Renal pelvis (tissue), 4 donors: ENCODE results near the gene MGMT. TPM values are rescaled to one million over a fixed set of nuclear protein-coding genes. Genes with fewer than 3 reads are reported as not detected.

Experiments
- DNase-seq: peaks from one replicate; pipeline ENCODE4 v3.0.0-alpha.2; 2013
- polyA plus RNA-seq, 3 donors: library from polyadenylated mRNA; unstranded; fragments of 120-200 nt; gene quantifications; one replicate each; pipeline ENCODE4 v1.2.1, GENCODE V29; 2013; ENCODE audit not compliant: insufficient read length in 3 of 3

MGMT gene
- polyA plus RNA-seq, 3 donors = 14.1 to 24.1 (median 21.3) TPM

DNA sequence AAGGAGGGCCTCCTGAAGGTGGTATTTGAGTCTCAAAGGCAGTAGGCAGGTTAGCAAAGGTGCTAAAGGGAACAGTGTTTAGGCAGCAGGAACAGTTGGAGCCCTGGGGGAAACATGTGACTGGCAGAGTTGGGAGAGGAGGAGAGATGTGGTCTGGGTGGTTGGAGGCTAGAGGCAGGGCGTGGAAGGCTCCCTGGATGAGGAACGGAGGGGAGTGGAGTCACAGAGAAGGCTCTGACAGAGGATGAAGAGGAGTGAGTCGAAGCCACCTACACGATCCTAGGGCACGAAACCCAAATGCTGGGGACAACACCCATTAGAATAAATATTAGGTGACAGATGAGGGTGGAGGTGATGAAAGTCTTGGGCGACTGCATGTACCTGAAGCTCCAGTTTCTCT lies 19.6 kb upstream of the MGMT start:
- DNase-seq = no peak

GRCh38 chr10:129448086-129448485 lies 19.0 kb upstream of the MGMT start:
- no peak for DNase-seq

GRCh38 chr10:129448539-129448938 lies 18.5 kb upstream of the MGMT start:
- no peak for DNase-seq

- no peak for DNase-seq
These were observed 17.1 kb upstream of the MGMT start for GRCh38 chr10:129449893-129450292.

DNA sequence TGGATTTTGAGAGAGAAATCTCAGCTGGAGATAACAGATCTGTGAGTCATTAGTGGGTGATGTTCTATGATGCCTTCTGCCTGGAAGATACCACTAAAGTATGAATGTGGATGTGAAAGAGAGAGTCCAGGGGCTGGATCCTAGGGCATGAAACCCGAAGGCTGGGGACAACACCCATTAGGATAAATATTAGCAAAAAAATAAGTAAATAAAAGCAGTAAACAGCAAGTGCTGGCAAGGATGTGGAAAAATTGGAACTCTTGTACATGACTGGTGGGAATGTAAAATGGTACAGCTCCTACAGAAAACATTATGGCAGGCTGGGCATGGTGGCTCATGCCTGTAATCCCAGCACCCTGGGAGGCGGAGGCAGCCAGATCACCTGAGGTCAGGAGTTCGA lies 16.6 kb upstream of the MGMT start:
- DNase-seq = no peak

DNA sequence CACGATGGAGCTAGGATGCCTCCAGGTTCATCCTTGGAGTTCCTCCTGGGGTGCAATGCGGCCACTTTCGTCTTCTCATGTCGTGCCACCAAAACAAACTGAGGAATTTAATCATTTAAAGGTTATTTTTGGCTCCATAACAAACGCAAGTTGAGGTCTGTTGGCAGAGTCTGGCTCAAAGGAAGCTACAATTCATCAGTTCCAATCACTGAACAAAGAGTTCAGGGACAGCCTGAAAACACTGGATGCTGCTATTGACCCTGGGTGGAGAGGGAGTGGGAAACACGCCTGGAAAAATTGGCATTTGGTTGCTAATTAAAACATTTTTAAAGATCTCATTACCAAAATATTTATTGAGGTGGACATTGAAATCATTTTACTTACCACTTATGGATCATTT lies 11.4 kb upstream of the MGMT start:
- no peak for DNase-seq

DNA sequence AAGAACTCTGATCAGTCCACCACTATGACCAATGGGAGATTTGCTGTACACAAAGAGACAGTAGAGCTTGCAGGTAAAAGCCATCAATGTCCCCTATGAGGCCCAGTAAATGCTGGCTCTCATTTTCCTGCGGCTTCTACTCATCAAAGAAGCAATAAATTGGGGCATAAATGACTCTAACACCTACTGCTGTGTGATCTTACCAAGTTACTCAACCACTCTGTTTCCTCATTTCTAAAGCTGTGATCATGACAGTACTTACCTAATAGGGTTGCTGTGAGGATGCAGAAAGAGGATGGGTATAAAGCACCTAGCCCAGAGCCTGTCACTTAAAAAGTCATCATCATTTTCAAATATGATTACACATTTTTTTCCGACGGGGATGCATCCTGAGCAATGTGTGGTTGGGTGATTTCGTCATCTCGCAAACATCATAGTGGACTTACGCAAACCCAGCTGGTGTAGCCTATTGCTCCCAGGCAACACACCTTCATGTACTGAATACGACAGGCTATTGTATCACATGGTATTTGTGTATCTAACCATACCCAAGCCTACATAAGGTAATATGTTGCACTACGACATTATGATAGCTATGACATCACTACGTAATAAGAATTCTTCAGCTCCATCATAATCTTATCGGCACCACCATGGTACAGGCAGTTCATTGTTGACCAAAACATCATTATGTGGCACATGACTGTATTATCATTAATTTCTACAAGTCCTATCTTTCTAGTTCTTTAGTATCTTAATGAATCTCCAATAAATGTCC lies 7.1 kb upstream of the MGMT start:
- DNase-seq = no peak

GRCh38 chr10:129462257-129462795 lies 4.7 kb upstream of the MGMT start:
- DNase-seq = no peak

GRCh38 chr10:129464251-129464650 lies 2.8 kb upstream of the MGMT start:
- DNase-seq = no peak

GRCh38 chr10:129465796-129466702 lies 992 bp upstream of the MGMT start:
- no peak for DNase-seq

- DNase-seq = peak; percentile 20
These were observed 471 bp downstream of the MGMT start for GRCh38 chr10:129467359-129468064.

DNA sequence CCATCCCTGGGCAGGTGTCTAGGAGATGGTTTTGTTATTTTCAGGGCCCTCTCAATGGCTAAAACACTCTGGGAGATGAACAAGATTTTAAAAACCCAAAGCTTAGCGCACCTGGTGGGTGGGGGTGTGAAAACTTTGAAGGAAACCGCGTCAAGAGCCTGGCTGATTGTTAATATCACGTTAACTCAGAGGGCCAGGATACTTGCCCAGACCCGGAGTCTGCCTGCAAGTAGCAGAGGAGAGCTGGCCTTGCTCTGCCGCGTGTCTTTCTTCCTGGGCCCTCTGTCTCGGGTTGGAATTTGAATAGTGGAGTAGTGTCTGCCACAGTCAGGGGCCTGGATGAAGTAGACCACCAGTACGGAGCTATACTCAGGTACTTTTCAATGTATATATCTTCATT lies 1.1 kb downstream of the MGMT start:
- no peak for DNase-seq

GRCh38 chr10:129470103-129470851 lies 3.2 kb downstream of the MGMT start:
- no peak for DNase-seq

GRCh38 chr10:129471447-129472175 lies 4.6 kb downstream of the MGMT start:
- no peak for DNase-seq

GRCh38 chr10:129472696-129473555 lies 5.9 kb downstream of the MGMT start:
- DNase-seq = no peak

GRCh38 chr10:129474642-129475041 lies 7.6 kb downstream of the MGMT start:
- DNase-seq = no peak

- no peak for DNase-seq
These were observed 9.4 kb downstream of the MGMT start for GRCh38 chr10:129476431-129476830.

- DNase-seq = no peak
These were observed 10.0 kb downstream of the MGMT start for GRCh38 chr10:129477051-129477450.

GRCh38 chr10:129481641-129482040 lies 14.6 kb downstream of the MGMT start:
- DNase-seq = no peak
